HG03025 (cell line): ENCODE results near the gene PSME3IP1.

ENCODE experiments used
- ATAC-seq: cut with Tn5 transposase; IDR thresholded peaks from one replicate; pipeline ENCODE4 v1.9.1; 2021; ENCODE audit warnings: mild to moderate bottlenecking, moderate library complexity; ENCODE audit not compliant: unreplicated experiment, low FRiP score

The PSME3IP1 gene

GRCh38 chr16:57172721-57173290 lies 13.0 kb downstream of the PSME3IP1 start:
- ATAC-seq = no peak

GRCh38 chr16:57169327-57169726 lies 16.5 kb downstream of the PSME3IP1 start:
- ATAC-seq = no peak

DNA sequence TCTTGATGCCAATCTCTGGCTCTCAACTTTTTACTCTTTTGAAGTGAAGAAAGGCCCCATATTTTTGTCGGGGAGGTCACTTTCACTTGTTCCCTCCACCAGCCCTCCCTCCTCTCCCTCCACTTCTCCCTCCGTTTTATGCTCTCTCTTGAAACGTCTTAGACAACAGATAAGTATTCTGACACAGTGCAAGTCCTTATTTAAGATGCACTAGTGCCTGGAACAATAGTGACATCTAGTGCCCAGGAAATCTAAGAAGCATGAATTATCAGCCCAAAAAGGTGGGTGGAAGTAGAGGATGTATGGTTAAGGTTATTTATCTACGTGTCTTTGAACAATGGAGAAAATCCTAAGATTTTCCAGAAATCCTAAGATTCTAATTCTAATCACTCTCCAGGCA lies 17.9 kb downstream of the PSME3IP1 start:
- ATAC-seq = no peak

DNA sequence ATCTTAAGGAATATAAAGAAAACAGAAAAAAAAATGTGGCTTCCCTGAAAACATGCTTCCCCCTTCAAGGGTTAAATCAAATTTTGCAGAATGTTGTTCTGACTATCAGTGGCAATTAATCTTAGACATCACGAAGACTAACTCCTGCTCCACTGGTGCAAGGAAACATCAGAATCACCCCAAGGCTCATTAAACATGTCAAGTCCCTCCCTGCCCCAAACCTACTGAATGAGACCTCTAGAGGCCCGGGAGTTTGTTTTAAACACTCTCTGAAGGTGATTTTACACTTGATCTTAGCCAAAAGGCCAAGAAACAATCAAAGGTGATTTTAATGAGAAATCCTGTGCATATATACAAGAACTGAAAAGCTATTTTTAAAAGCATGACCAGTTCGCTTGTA lies 18.3 kb downstream of the PSME3IP1 start:
- no peak for ATAC-seq

DNA sequence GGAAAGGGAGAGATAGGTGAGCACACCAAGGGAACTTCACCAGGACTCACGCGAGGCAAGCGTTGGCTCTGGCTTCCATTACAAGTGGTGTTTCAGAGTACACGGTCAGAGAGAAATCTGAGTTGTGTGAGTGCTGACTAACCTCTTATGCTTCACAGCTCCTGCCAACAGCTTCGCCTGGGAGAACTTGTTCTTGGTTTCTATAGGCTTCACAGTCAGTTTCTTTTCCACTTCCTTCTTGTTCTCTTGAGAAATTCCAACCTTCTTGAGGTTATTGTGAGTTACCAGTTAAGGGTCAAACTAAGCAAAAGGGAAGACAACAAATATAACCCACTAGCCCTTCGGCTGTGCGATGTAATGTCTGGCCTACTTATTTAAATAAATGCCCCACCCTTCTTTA lies 18.9 kb downstream of the PSME3IP1 start:
- ATAC-seq = no peak

DNA sequence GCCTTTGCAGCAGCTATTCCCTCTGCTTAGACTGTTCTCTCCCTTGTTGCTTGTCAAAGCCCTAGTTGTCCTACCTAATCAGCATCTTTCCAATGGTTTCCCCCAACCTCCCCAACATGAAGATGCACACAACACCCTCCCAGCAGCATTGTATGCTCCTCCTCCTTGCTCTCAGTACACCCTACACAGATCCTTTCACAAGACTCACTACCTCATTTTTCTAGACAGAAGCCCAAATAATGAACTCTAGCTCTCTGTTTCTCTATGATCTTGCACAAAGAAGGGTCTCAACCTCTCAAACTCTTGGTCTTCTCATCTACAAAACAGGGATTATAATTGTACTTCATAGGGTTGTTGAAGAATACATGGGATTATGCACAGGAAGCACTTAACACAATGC lies 19.4 kb downstream of the PSME3IP1 start:
- no peak for ATAC-seq

DNA sequence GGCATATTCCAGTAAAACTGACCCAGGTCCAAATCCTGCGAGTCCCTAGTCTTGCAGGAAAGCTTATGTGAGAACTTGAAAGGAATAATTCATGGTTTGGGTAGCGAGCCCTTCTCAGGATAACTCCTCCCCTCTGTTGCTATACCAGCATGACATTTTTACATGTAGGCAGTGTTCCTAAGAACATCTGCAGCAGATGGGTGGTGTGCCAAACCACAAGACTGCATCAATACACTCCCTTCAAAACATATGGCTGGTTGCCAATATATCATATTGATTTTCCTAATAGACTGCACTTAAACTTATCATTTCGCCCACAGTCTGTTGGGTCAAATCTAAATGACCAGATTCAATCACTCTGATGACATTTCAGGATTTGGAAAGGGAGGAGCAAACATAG lies 19.9 kb downstream of the PSME3IP1 start:
- ATAC-seq = no peak

DNA sequence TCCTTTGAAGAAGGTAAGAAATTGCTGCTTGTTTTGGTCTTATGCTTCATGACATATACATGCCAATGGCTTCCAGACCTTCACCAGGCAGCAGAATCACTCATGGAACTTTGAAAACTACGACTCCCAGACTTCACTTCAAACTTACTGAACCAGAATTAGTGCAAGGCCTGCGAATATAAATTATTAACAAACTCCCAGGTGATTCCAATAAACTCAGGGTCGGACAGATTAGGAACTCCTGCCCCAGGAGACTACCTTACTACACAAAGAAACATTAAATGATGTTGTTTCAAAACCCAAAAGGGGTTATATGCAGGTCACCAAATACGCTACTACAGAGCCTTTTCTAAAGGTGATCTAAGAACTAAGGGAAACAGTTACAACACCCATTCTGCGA lies 20.4 kb downstream of the PSME3IP1 start:
- no peak for ATAC-seq

DNA sequence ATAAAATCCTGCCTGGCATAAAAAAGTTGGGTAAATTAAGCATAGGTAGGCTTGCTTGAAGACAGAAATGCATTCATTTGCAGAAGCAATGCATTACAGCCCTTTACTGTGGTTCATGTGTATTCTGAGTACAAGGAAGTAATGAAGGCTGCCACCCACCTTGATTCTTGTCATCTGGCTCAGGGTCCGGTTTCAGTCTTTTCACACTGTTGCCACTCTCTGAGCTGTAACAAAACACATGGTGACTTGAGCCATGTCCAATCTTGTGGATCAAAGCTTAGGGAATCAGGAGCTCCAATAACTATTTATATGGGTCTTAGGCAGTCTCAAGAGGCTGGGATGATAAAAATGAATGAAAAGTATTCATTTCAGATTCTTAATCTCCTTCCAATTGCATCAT lies 22.0 kb downstream of the PSME3IP1 start:
- no peak for ATAC-seq

GRCh38 chr16:57159447-57159846 lies 26.4 kb downstream of the PSME3IP1 start:
- no peak for ATAC-seq

GRCh38 chr16:57157533-57157932 lies 28.3 kb downstream of the PSME3IP1 start:
- no peak for ATAC-seq

GRCh38 chr16:57156351-57156703 lies 29.5 kb downstream of the PSME3IP1 start:
- ATAC-seq = no peak

- no peak for ATAC-seq
Measured at GRCh38 chr16:57155702-57156350, 30.0 kb downstream of the PSME3IP1 start.

DNA sequence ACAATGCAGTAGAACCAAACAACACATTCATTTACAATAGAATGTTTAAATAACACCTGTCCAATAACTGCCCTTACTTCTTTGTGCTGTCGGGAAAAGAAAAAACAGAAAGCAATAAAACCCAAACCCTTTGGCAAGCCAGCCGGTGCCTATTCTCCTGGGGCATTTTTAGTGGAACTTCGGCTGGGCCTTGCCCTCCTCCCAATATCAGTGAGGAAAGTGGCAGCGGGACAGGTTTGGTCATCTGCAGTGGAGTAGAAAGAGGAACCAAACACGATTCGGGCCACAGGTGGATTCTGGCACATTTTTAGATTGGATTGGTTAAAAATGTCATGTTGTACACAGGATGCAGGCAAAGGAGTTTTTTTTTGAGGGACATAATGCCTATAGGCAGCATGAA lies 32.0 kb downstream of the PSME3IP1 start:
- ATAC-seq = no peak

GRCh38 chr16:57152096-57153093 lies 33.4 kb downstream of the PSME3IP1 start:
- ATAC-seq = no peak

DNA sequence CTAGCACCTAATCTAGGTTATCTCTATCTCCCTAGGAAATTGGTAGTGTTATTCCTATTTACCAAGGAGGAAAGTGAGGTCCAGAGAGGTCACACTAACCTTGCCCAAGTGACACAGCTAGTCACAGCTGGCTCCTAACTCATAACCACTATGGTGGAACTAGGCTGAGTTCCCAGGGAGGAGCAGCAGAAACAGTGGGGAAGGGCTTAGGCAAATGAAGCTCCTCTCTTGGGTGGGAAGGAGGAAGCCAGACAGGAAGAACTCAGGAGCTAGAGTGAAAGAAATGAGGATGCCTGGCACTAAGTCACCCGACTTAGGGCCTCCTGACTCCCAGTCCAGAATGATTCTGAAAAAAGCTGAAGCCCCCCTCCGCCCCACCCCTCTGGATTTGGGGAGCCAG lies 34.5 kb downstream of the PSME3IP1 start:
- no peak for ATAC-seq

DNA sequence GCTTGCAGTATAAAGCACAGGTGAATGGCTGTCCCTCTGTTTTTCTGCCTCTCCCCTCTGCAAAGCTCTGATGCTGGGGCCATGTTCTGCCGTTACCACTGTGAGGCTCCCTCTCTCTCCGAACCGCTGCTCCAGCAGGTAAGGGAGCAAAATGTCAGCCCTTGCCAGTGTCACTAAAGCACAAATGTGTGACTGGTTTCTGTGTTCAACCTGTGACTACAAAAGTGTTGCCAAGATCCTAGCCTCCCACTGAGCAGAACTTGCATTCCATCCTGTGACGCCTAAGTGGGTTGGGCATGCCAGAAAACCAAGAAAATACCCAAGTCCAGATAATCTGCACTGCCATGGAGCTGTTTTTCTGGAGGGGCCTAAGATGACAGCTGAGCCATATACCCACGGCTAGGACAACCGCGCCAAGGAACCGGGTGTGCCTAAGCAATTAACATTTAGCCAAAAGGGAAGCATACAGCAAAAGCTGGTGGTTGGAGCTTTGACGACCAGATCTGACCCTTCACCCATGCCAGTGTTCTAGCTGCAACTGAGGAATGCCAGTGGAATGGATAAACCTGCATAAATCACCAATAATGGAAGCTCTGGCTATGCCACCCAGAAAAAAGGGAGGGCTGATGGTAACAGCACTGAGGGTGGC lies 35.0 kb downstream of the PSME3IP1 start:
- ATAC-seq = no peak

DNA sequence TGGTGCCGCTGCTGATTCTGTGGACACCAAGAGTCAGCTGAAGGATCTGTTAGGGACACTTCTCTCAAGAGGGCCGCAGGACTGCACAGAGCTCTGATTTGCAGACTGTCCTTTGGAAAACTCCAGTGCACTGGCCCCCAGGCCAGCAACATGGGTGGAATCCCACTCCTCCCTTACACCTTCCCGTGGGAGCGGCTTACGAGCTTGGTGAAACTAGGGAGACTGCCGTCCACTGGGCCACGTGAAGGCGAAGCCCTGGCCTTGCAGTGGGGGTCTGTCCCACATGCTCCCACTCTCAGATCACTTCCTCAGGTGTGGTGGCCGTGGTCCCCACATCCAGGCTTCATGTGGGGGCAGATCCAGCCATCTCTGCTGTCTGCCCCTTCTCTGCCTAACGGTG lies 36.4 kb downstream of the PSME3IP1 start:
- no peak for ATAC-seq

DNA sequence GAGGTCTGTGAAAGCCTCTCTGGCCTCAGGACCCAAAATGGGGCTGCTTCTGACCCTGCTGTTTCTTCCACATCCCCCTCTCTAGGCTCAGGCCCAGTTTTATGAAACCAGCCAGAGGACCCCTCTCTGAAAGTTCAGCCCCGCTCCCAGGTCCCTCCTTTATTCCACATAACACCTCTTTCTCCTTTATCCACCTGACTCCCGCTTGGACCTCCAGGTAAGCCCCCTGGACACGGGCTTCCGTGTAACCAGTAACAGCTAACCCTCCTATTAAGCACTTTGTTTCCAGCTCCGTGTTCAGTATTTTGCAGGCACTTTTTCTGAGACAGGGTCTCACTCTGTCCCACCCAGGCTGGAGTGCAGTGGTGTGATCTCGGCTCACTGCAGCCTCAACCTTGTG lies 37.4 kb downstream of the PSME3IP1 start:
- ATAC-seq = no peak

GRCh38 chr16:57147381-57148221 lies 38.2 kb downstream of the PSME3IP1 start:
- ATAC-seq = no peak
